Activated CD8-positive, alpha-beta T cell treated with anti-CD3 and anti-CD28 coated beads, Interleukin-2, amount 10 ng/mL, durations not matched to agents 7 days and 5 days (primary cell): ENCODE data around the gene CNDP1. TPM values are rescaled to one million over a fixed set of nuclear protein-coding genes. Genes with fewer than 3 reads are reported as not detected.

ENCODE experiments used
- ATAC-seq: fragments of 150-1000 bp; cut with Tn5 transposase; one replicate; pipeline ENCODE4 v1.10.0; 2021; ENCODE audit warnings: moderate library complexity
- CTCF ChIA-PET: fragments of 350-600 bp; sonication (Branson Sonifier 250); formaldehyde crosslinking; loops from one replicate; lab custom pipeline; 2021; ENCODE audit warnings: antibody characterized with exemption; lab: Charles Lee
- POLR2A ChIA-PET: fragments of 350-600 bp; sonication (Branson Sonifier 250); formaldehyde crosslinking; loops from one replicate; lab custom pipeline; 2021; ENCODE audit warnings: antibody characterized with exemption; lab: Charles Lee
- DNase-seq: peaks from one replicate; pipeline ENCODE4 v3.0.0-alpha.2; 2020
- H3K27ac Mint-ChIP-seq: one replicate; pipeline ENCODE4 v1.8.0; 2021; ENCODE audit warnings: mild to moderate bottlenecking, mixed read lengths
- H3K27me3 Mint-ChIP-seq: one replicate; pipeline ENCODE4 v1.8.0; 2021; ENCODE audit warnings: low read depth, mixed read lengths
- H3K36me3 Mint-ChIP-seq: one replicate; pipeline ENCODE4 v1.8.0; 2021; ENCODE audit warnings: low read depth, mixed read lengths
- H3K4me1 Mint-ChIP-seq: one replicate; pipeline ENCODE4 v1.8.0; 2021; ENCODE audit warnings: low read depth, mixed read lengths
- H3K4me3 Mint-ChIP-seq: one replicate; pipeline ENCODE4 v1.8.0; 2021; ENCODE audit warnings: mild to moderate bottlenecking, mixed read lengths
- H3K9me3 Mint-ChIP-seq: one replicate; pipeline ENCODE4 v1.8.0; 2022; ENCODE audit warnings: mixed read lengths; ENCODE audit not compliant: insufficient read depth
- total RNA-seq, 2 experiments: library from RNA; stranded (reverse); gene quantifications; one replicate each; pipeline ENCODE4 v1.2.3, GENCODE V29; 2021

CNDP1 gene
- total RNA-seq, 2 experiments from 2014 or later, result not detected

- peaks cover 45% of the 10 kb centered on the region for H3K4me1 Mint-ChIP-seq
Observed at GRCh38 chr18:74597662-74598349, 63.5 kb downstream of the CNDP1 start, which contains the start of gene ZNF407. Gene ZNF407, plus strand, starts transcription at chr18:74597870. Its CDS starts 33,150 bp downstream, at chr18:74631020.

GRCh38 chr18:74598350-74599001 lies 64.2 kb downstream of the CNDP1 start:
- CTCF ChIA-PET, result interaction anchor here (0.6 to 1.9 kb wide), 9 partner anchors 12 to 881 kb away, joined by 3 to 8 read pairs (median 4); partner anchors contain the start of gene CNDP2

More at GRCh38 chr18:74597662-74598349, 63.5 kb downstream of the CNDP1 start, which contains the start of gene ZNF407:
- Mint-ChIP-seq H3K27me3 (no peaks in the 10 kb centered on the region), H3K36me3 (peaks cover 41% of the 10 kb centered on the region), H3K27ac (peak within 1 kb of the TSS; percentile 99), H3K4me3 (peak within 1 kb of the TSS; percentile 96), H3K9me3 (no peaks in the 10 kb centered on the region)
- CTCF ChIA-PET, result interaction anchor here (0.6 to 1.9 kb wide), 8 partner anchors 13 to 649 kb away, joined by 3 to 8 read pairs (median 4); partner anchors contain the start of gene CNDP2
- DNase-seq (peak; percentile 91), ATAC-seq (peak; percentile 85)
- POLR2A ChIA-PET, result interaction anchor here (0.6 to 3.4 kb wide), 10 partner anchors 8 to 613 kb away, joined by 3 to 23 read pairs (median 4); partner anchors contain the start of genes CNDP2 and TSHZ1

GRCh38 chr18:74604361-74604760 lies 70.1 kb downstream of the CNDP1 start:
- no peak for ATAC-seq
- ChIA-PET CTCF (no interaction called here), POLR2A (no interaction called here)
- Mint-ChIP-seq H3K9me3 (no peaks in the 10 kb centered on the region), H3K4me3 (no peak overlapping the region), H3K4me1 (peaks cover 14% of the 10 kb centered on the region), H3K36me3 (peaks cover 9% of the 10 kb centered on the region), H3K27ac (no peak overlapping the region), H3K27me3 (no peaks in the 10 kb centered on the region)
- no peak for DNase-seq

More at GRCh38 chr18:74598350-74599001, 64.2 kb downstream of the CNDP1 start:
- peak overlapping the region; percentile 99 for H3K27ac Mint-ChIP-seq
- POLR2A ChIA-PET, result interaction anchor here (0.6 to 3.4 kb wide), 7 partner anchors 11 to 612 kb away, joined by 4 to 23 read pairs (median 8); partner anchors contain the start of genes CNDP2 and TSHZ1
- peak; percentile 80 for DNase-seq
- H3K4me3 Mint-ChIP-seq, result peak overlapping the region; percentile 96
- peak; percentile 72 for ATAC-seq
- H3K27me3 Mint-ChIP-seq, result no peaks in the 10 kb centered on the region
- H3K4me1 Mint-ChIP-seq, result peaks cover 44% of the 10 kb centered on the region
- peaks cover 36% of the 10 kb centered on the region for H3K36me3 Mint-ChIP-seq
- no peaks in the 10 kb centered on the region for H3K9me3 Mint-ChIP-seq

GRCh38 chr18:74604774-74605173 lies 70.5 kb downstream of the CNDP1 start:
- Mint-ChIP-seq H3K36me3 (peaks cover 9% of the 10 kb centered on the region), H3K27ac (no peak overlapping the region), H3K27me3 (no peaks in the 10 kb centered on the region), H3K9me3 (no peaks in the 10 kb centered on the region), H3K4me3 (no peak overlapping the region), H3K4me1 (peaks cover 10% of the 10 kb centered on the region)
- ChIA-PET CTCF (no interaction called here), POLR2A (no interaction called here)
- DNase-seq (no peak), ATAC-seq (no peak)

GRCh38 chr18:74608681-74609080 lies 74.4 kb downstream of the CNDP1 start:
- Mint-ChIP-seq H3K27me3 (no peaks in the 10 kb centered on the region), H3K27ac (no peak overlapping the region), H3K4me3 (no peak overlapping the region), H3K9me3 (no peaks in the 10 kb centered on the region), H3K36me3 (no peaks in the 10 kb centered on the region), H3K4me1 (peaks cover 4% of the 10 kb centered on the region)
- ChIA-PET CTCF (no interaction called here), POLR2A (no interaction called here)
- DNase-seq (no peak), ATAC-seq (no peak)

GRCh38 chr18:74609535-74609934 lies 75.2 kb downstream of the CNDP1 start:
- Mint-ChIP-seq H3K4me3 (no peak overlapping the region), H3K27me3 (no peaks in the 10 kb centered on the region), H3K9me3 (no peaks in the 10 kb centered on the region), H3K36me3 (no peaks in the 10 kb centered on the region), H3K27ac (no peak overlapping the region), H3K4me1 (peaks cover 4% of the 10 kb centered on the region)
- ChIA-PET CTCF (interaction anchor here (1.2 to 1.8 kb wide), 2 partner anchors 15 to 57 kb away, joined by 3 to 5 read pairs; no protein-coding TSS in a partner anchor), POLR2A (interaction anchor here (1.0 kb wide), 1 partner anchor 11 kb away, joined by 8 read pairs; no protein-coding TSS in a partner anchor)
- no peak for ATAC-seq
- no peak for DNase-seq

- POLR2A ChIA-PET, result interaction anchor here (1.0 kb wide), 1 partner anchor 12 kb away, joined by 8 read pairs; no protein-coding TSS in a partner anchor
- CTCF ChIA-PET, result interaction anchor here (1.2 to 1.8 kb wide), 2 partner anchors 14 to 58 kb away, joined by 3 to 5 read pairs; no protein-coding TSS in a partner anchor
- Mint-ChIP-seq H3K36me3 (no peaks in the 10 kb centered on the region), H3K9me3 (no peaks in the 10 kb centered on the region), H3K4me3 (no peak overlapping the region), H3K27ac (no peak overlapping the region), H3K27me3 (no peaks in the 10 kb centered on the region), H3K4me1 (peaks cover 4% of the 10 kb centered on the region)
- ATAC-seq (no peak), DNase-seq (no peak)
Observed at GRCh38 chr18:74610051-74610615, 75.8 kb downstream of the CNDP1 start.

GRCh38 chr18:74610860-74611259 lies 76.6 kb downstream of the CNDP1 start:
- H3K4me3 Mint-ChIP-seq, result no peak overlapping the region
- DNase-seq (no peak), ATAC-seq (no peak)
- no peaks in the 10 kb centered on the region for H3K36me3 Mint-ChIP-seq
- H3K27ac Mint-ChIP-seq, result no peak overlapping the region
- no peaks in the 10 kb centered on the region for H3K27me3 Mint-ChIP-seq
- POLR2A ChIA-PET, result no interaction called here
- CTCF ChIA-PET, result interaction anchor here (0.7 to 1.8 kb wide), 2 partner anchors 12 to 13 kb away, joined by 3 to 5 read pairs; no protein-coding TSS in a partner anchor
- no peaks in the 10 kb centered on the region for H3K9me3 Mint-ChIP-seq
- H3K4me1 Mint-ChIP-seq, result peaks cover 4% of the 10 kb centered on the region

- Mint-ChIP-seq H3K27ac (no peak overlapping the region), H3K27me3 (no peaks in the 10 kb centered on the region), H3K4me3 (no peak overlapping the region), H3K9me3 (no peaks in the 10 kb centered on the region), H3K4me1 (peaks cover 4% of the 10 kb centered on the region), H3K36me3 (no peaks in the 10 kb centered on the region)
- ChIA-PET CTCF (no interaction called here), POLR2A (no interaction called here)
- DNase-seq (no peak), ATAC-seq (no peak)
Observed at GRCh38 chr18:74611765-74612164, 77.5 kb downstream of the CNDP1 start.

- ATAC-seq (no peak), DNase-seq (no peak)
- no peaks in the 10 kb centered on the region for H3K36me3 Mint-ChIP-seq
- peaks cover 4% of the 10 kb centered on the region for H3K4me1 Mint-ChIP-seq
- ChIA-PET POLR2A (no interaction called here), CTCF (interaction anchor here (1.2 kb wide), 1 partner anchor 10 kb away, joined by 3 read pairs; no protein-coding TSS in a partner anchor)
- no peak overlapping the region for H3K27ac Mint-ChIP-seq
- no peaks in the 10 kb centered on the region for H3K9me3 Mint-ChIP-seq
- no peaks in the 10 kb centered on the region for H3K27me3 Mint-ChIP-seq
- H3K4me3 Mint-ChIP-seq, result no peak overlapping the region
Observed at GRCh38 chr18:74613381-74613780, 79.1 kb downstream of the CNDP1 start.

- Mint-ChIP-seq H3K36me3 (no peaks in the 10 kb centered on the region), H3K4me3 (no peak overlapping the region), H3K27ac (no peak overlapping the region), H3K27me3 (no peaks in the 10 kb centered on the region), H3K9me3 (no peaks in the 10 kb centered on the region), H3K4me1 (no peaks in the 10 kb centered on the region)
- no peak for ATAC-seq
- no peak for DNase-seq
- CTCF ChIA-PET, result no interaction called here
- POLR2A ChIA-PET, result no interaction called here
Observed at GRCh38 chr18:74616494-74616893, 82.2 kb downstream of the CNDP1 start.
